Endothelial cell of hepatic sinusoid (primary cell): ENCODE data around the gene PNPO.

ENCODE experiments used
- in situ Hi-C: cut with HindIII; loops from 2 replicates; pipeline ENCODE4 v1.10.0; 2017; ENCODE audit warnings: low sequenced_read_pairs

PNPO gene

DNA sequence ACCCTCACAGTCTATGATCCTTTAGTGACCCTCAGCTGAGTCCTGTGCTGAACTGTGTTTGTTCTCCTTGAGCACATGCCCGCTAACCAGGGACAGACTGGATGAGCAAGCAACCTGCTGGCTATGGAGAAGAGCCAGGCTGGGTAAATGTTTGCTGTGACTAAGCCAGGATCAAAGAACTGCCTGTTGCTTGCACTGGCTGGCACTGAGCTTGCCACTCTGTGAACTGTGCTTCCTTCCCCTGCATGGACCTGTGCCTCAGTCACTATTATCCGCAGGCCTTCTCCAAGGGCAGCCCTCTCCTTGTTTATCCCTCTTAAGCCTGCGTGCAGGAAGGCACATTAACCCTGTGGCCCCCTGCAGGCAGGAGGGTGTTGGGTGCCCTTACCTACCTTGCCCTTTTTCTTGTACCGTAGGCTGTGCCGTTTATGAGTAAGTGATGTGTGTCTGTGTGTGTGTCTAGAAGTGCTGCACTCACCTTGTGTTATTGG is 7.4 kb downstream of the PNPO start:
- in situ Hi-C loops = no loop called here

DNA sequence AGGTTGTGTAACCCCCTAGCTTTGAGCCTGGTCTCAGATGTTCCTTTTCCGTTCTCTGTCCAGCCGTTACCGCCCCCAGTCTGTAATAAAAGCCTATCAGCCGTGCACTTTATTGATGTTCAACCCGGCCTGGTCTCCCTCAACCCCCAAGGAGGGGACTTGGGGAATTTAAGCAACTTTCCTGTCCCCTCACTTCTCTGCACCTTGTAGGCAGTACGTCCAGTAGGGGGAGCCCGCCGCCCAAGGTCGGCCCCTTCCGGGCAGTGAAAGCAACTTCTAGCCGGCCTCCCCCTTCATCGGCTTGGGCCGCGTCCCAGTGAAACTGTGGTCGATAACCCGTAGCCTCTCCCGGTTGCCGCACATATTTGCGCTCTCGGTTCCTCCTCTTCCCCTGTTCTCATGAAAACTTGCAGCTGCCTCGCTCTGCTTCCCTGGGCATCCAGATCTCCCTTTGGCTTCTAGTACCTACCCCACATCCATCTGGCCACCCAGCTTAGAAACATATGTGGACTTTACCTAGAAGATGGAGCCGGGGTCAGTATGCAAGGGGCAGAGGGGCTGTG is 7.9 kb downstream of the PNPO start:
- in situ Hi-C loops = no loop called here

DNA sequence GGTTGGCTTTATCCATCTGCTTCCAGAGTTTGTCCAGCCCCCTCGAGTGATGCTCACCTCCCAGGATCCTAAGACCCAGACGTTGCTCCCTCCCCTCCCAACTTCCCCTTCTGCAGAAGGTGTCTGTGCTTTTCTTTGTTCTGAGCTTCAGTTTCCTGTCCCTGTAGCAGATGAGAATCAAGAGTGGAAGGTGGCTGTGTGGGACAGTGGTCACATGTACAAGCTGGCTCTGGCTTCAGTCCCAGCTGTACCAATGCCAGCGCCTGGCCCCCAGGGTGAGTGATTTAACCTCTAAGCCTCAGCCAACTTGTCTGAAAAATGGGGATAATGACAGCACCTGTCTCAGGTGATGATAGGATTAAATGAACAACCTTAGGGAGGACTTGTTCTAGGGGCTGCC is 8.6 kb downstream of the PNPO start:
- in situ Hi-C loops = no loop called here

DNA sequence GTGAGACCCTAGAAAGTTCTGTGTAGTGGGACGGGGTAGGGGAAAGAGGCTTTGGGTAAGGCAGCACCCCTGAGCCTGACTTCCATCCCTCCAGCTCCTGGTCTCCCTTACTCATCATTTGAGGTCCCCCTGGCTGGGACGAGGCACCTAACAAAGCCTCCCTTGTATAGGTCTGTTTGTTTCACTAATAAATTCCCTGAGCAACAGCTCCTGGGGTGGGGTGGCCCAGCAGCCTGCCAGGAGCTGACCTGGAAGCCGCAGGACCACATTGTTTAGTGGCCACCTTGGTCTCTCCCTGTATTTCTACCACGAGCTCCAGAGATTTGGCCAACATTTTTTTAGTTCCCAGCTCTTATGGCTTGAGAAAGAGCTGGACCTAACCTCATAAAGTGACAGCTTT is 9.1 kb downstream of the PNPO start:
- in situ Hi-C loops = no loop called here

DNA sequence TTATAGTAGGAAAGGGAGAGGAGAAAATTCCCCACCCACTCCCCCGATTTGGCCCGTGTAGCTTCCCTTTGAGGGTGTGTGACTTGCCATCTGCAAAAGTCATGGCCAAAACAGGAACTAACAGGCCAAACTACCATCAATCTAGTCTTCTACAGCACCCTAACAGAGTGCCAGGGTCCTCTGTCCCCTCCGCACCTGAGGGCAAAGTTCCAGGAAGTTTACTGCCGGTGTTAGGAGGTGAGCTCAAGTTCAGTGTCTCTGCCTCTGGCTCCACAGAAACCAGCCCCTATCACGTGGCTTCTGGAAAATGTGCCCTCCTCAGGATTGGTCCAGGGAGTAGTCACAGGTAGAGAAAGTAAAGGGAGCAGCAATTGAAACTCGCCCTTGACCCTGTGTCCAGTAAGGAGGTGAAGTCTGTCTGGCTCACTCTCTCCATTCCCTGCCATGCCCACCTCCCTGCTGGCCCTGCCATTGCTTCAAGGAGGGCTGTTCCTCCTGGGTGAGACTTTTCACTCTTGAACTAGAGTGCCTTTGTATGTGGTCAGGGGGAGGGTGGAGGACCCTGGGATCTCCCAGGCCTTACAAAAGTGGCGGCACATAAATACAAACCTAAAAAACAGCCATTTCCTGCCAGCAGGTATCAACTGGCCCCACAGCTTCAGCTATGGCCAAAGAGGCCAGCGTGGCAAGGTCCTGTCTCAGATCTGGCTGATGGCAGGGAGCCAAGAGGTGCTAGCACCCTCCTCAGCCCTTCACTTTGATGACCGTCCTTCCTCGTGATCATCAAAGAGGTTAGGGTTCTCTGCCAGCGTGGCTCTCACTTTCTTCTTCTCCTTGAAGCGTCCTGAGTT is 11.0 kb downstream of the PNPO start:
- in situ Hi-C loops = no loop called here

DNA sequence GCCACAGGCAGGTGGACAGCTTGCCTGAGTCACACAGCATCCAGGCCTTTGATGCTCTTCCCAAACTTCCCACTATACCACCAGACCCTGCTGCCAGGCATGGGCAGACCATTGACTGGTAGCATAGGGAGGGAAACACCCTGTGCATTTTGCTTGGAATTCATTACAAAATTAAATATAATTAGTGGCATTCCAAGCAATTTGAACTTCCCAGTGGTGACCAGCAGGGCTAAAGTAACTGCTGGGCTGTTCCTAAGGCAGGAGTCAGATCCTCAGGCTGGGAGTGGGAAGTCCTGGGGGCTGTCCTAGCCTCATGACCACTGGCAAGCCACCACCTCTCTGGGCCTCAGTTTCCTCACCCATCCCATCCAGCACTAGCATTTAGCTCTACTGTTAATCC is 12.5 kb downstream of the PNPO start:
- in situ Hi-C loops = no loop called here

DNA sequence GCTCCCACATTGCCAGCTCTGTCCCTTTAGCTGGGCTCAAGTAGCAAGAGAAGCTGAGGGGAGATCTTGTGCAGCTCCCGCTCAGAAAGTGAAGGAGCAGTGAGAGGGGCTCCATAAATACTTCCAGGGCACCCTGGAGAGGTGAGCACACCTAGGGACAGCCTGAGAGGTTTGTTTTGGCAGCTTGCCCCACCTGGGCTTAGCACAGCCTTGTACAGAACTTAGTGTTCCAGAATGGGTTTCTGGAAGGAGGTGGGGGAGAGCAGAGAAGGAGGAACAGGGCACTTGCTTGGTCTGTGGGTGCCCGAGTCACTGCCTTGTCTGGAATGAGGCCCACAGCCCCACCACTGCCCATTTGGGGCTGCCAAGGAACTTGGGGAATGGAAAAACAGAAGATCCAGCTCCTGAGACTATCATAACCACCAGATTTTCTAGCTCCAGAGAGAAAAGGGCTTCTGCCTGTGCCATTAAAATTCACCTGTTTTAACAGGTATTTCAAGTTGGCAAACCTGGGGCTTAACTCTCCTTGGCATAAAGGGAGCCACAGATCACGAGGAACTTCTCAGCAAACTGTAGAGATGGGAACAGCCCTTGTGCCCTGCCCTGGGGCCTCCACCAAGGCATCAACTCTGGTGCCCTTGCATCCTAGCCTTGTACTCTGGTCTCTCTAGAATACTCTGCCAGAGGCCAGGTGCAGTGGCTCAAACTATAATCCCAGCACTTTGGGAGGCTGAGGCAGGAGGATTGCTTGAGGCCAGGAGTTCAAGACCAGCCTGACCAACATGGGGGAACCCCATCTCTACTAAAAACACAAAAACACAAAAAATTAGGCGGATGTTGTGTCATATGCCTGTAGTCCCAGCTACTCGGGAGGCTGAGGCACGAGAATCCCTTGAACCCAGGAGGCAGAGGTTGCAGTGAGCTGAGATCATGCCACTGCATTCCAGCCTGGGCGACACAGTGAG is 14.4 kb downstream of the PNPO start:
- in situ Hi-C loops = no loop called here

DNA sequence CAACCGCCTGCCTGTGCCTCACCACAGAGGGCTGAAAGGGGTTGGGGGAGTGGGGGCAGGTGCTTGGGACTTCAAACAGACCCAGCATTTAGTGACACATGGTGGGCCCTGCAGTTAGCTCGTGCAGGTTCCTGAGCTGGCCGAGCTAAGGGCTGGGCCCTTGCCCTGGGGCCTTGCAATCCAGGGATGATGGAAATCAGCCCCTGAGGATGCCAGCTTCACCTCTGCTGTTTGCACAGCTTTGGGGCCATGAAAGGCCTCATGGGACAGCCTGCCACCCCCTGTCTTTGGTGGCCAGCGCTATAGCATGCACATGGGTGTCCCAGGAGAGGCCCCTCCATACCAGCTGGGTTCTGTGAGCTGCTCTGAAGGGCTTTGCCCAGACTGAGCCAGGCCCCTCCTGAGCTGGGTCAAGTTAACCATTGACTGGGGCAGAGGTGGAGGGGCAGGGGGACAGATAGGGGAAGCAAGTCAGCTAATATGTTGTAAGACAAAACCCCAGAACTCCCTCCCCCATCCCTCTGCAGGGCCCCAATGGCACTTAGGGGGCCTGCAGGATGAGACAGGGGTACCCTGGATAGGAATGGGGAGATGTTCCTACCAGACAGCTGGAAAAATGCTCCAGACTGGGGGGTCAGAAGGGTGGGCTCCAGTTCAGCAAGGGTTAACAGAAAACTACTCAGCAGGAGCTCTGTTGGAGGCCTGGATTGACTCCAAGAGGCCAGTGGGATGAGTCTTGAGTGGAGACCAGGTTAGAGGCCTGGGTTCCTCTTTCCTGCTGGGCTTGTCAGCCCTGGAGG is 15.6 kb downstream of the PNPO start:
- in situ Hi-C loops = no loop called here

DNA sequence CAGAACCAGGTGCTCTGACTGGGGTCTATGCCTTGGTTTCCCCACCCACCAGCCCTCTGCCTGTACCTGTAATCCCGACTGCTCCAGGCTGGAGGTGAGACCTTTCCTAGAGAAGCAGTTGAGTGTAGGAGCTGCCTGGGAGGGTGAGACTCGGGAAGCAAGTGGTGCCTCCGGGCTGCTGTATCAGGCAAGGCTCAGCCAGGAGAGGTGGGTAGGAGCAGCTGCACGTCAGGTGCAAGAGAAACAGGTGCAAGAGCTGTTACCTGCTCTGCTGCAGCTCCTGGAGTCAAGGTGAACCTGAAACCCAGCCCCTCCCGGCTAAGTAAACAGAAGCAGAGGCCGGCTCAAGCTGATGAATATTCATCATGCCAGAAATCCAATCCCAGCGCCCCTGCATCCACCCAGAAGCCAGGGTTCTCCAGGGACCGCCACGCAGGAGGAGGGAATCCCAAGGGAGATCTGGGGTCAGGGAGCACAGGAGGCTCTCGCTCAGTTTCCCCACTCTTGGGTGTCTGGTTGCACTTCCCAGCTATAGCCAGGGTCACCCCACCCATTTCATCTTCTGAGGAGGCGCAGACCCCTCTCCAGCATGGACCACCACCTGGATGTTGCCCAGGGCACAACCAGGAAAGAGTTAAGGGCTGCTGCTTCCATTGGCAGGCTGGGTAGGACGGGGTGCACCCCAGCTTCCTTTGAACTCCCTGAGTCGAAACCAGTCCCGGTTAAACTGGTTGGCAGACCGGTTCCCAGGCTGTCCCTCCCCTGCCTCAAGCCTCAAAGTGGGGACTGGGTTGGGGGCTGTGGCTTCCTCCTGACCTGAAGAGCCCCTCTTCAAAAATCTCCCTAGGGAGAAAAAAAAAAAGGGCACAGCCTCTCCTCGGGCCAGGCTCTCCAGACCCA is 16.5 kb downstream of the PNPO start, which contains the start of gene PRR15L:
PRR15L (minus strand) TSS at position 293 of the 900 bp plus-strand sequence. CDS start 4,649 bp downstream, outside the sequence.
- in situ Hi-C loops = no loop called here

DNA sequence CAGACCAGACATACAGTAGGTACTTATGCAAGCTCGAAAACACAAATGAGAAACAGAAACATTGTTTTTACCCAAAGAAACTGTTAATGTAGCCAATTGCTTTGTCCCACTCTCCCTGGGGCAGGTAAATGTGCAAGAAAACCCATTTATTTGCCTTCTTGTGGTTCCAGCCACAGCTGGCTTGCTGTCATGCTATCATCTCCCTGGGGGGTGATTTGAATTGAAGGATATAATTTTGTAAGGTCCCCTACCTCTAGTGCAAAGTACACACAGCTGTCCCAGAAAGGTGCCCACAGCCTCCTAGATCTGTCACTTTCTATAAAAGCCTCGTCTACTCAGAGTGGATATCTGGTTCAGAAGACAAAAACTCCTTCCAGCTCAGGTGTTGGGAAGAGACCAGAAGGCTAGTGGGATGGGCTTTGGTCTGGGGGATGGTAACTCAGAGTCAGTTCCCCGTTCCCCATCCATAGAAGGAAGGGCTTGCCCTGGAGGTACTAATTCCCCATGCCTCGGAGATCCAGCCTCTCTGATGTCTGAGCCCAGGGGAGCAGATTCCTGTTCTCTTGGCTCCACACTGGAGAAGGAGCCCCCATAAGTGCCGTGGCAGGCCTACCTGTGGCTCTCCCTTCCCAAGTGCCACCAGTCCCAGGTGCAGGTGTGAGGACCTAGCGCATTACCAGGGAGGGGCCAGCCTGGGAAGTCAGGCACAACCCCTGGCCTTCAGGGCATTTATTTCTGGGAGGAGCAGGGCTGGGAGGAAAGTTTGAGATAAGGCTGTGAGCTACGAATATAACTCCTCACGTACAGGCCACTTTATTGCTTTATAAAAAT is 18.7 kb downstream of the PNPO start:
- in situ Hi-C loops = no loop called here

DNA sequence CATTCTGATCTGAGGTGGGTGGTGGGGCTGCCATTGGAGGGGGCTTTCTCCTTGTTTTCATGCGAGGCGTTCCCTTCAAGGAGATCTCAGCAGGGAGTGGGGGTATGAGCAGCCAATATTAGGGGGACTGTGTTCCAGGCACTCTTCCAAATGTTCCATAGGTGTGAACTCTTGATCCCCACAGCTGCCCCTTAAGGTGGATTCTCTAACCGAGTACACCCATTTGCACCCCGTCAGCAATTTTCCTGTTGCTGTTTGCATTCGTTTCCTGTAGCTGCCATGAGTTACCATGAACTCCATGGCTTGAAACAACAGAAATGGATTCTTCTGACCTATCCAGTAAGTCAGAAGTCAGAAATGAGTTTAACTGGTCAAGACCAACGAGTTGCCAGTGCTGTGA is 20.0 kb downstream of the PNPO start:
- in situ Hi-C loops = no loop called here

DNA sequence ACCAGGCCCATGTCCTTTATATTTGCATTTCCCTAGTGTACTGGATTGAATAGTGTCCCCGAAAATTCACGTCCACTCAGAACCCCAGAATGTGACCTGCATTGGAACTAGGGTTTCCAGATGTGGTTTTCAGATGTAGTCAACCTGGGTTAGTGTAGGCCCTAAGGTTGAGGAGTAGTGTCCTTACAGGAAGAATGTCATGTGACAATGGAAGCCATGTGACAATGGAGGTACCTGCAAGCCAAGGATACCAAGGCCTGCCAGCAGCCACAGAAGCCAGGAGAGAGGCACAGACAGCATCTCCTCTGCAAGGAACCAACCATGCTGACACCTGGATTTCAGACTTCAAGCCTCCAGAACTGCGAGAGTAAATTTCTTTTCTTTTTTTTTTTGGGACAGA is 21.5 kb downstream of the PNPO start:
- in situ Hi-C loops = no loop called here

DNA sequence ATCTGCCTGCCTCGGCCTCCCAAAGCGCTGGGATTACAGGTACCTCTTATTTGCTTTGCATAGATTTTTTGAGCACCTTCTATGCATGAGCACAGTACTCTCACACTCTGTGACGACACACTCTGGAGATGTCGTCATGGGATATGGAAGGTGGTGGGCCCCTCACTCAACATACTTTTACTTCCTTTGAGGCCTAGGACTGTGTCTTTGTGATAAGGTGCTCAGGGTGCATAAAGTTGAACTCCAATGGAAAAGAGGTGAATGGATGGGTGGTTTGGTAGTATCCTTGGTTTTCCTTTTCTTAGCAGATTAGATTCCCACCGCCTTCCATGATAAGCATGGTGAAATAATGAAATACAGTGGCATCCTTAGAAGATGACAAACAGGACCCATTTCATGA is 23.5 kb downstream of the PNPO start:
- in situ Hi-C loops = no loop called here

DNA sequence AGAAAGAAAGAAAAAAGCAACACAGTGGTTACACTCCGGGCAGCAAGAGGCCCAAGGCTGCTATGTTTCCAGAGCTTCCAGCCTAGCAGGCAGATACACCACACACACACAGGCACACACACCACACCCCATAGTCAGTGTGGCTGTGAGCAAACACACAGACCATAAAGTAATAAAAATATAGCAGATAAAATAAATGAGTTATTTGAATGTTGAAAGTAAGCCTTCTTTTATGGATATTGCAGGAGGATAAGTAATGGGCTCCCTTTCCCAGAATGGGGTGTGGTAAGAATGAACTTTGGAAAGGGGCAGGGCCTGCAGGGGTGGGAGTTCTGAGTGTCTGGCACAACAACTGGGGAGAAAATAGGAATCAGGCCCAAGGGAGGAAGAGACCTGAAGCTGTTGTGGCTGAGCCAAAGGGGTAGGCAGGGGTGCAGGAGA is 24.7 kb downstream of the PNPO start:
- in situ Hi-C loops = no loop called here

DNA sequence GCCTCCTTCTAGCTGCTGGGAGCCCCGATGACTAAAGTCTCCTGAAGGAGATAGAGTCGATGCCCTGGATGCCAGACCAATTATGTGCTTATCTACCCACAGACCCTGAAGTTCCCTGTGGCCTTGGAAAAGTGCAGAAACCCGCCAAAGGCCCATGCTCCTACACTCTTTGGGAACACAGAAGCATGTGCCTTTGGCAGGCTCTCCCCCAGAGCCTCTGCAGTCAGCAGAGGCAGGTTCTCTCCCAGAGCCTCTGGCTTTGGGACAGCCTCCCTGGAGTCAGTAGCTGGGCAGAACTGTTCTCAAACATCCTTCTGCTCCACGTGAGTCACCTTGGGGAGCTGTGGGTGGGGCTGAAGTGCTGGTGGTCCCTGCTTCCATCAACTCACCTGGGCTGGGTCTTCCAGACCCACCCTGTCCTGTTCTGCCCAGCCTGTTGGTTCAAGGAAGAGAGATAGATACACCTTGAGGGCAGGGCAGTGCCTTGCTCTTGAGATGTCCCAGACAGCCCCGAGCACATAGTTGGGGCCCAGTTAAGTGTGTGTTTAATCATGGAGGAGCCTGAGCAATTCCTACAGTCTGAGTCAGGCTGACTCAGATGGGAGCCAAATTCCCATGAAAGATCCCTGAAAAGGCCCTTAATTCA is 26.4 kb downstream of the PNPO start:
- in situ Hi-C loops = no loop called here

DNA sequence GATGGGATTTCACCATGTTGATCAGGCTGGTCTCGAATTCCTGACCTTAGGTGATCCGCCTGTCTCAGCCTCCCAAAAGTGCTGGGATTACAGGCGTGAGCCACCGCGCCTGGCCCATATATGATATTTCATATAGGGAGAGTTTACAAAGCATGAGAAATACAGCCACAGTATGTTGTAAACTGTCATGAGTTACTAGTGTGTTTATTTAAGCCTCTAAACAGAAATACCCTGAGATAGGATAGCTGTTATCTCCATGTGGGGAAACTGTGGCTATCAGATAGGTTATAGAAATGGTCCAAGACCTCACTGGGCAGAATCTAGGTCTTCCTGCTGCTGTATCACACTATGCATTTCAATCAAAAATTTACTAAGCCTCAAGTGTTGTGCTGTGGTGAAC is 27.5 kb downstream of the PNPO start:
- in situ Hi-C loops = no loop called here

DNA sequence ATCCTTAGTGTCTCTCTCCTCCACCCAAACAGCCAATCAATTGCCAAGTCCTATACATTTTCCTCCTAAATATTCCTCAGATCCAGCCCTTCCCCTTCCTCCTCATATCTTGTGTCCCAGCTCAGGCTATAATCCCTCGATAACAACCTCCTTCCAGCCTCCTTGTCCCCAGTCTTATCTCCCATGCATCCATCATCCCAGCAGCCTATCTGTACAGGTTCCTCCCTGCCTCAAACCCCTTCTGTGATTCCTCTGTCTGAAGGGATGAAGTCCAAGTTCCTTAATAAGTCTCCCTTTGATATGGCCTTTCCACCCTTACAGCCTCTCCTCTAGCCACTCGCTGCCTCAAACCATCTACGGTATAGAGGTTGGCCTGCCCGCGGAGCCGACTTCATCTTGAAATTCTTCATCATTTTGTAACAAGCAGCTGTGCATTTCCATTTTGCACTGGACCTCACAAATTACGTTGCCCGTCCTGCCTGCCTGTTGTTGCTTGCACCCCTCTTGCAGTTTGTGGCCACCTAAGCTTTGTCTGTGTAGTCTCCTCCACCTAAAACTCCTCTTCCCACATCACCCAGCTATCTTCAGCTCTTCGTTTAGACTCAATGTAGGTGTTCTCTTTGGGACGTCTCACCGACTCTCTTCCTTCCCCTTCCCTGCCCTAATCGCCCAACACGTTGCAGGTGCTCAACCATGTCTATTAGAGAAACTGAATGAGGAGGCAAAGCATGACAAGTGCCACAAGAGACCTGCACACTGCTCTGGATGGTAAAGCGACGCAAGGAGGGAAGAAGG is 28.8 kb downstream of the PNPO start:
- in situ Hi-C loops = no loop called here
